Activated effector memory CD4-positive, alpha-beta T cell treated with Interleukin-2 at 50 U/mL for 16 hours (primary cell): ENCODE measurements around the gene TPSG1.
"Not testable (repeated sequence)": the region's sequence is repeated elsewhere in the genome, so short reads cannot be mapped to it uniquely, and the experiment has no call there.

Experiments used
- DNase-seq: peaks from one replicate; pipeline ENCODE4 v3.0.0-alpha.2; 2020

The TPSG1 gene

GRCh38 chr16:1256296-1256873, 31.3 kb upstream of the TPSG1 start:
- not testable (repeated sequence) for DNase-seq

GRCh38 chr16:1255276-1256122, 30.4 kb upstream of the TPSG1 start, which contains the start of gene TPSD1:
Gene TPSD1, plus strand, starts transcription at chr16:1256069. Its CDS starts 212 bp downstream, at chr16:1256281.
- not testable (repeated sequence) for DNase-seq

GRCh38 chr16:1254821-1255220, 29.8 kb upstream of the TPSG1 start:
- not testable (repeated sequence) for DNase-seq

- DNase-seq = not testable (repeated sequence)
Measured at GRCh38 chr16:1253701-1254364, 28.8 kb upstream of the TPSG1 start.

GRCh38 chr16:1249031-1249755, 24.1 kb upstream of the TPSG1 start:
- DNase-seq = not testable (repeated sequence)

- not testable (repeated sequence) for DNase-seq
Measured at GRCh38 chr16:1247903-1248537, 23.0 kb upstream of the TPSG1 start.

- no peak for DNase-seq
Measured at GRCh38 chr16:1245452-1246020, 20.5 kb upstream of the TPSG1 start.

GRCh38 chr16:1244881-1245280, 19.8 kb upstream of the TPSG1 start:
- no peak for DNase-seq

- DNase-seq = not testable (repeated sequence)
Measured at GRCh38 chr16:1243907-1244850, 19.1 kb upstream of the TPSG1 start.

GRCh38 chr16:1243363-1243762, 18.3 kb upstream of the TPSG1 start:
- DNase-seq = not testable (repeated sequence)

GRCh38 chr16:1241081-1241480, 16.0 kb upstream of the TPSG1 start:
- DNase-seq = not testable (repeated sequence)

- not testable (repeated sequence) for DNase-seq
Measured at GRCh38 chr16:1240436-1240835, 15.4 kb upstream of the TPSG1 start, which contains the start of gene TPSAB1. Gene TPSAB1, plus strand, starts transcription at chr16:1240705. Its CDS starts 234 bp downstream, at chr16:1240939.

GRCh38 chr16:1239575-1239974, 14.5 kb upstream of the TPSG1 start:
- not testable (repeated sequence) for DNase-seq

GRCh38 chr16:1238909-1239308, 13.8 kb upstream of the TPSG1 start:
- DNase-seq = not testable (repeated sequence)

- no peak for DNase-seq
Measured at GRCh38 chr16:1237990-1238389, 12.9 kb upstream of the TPSG1 start.

GRCh38 chr16:1236659-1237058, 11.6 kb upstream of the TPSG1 start:
- DNase-seq = not testable (repeated sequence)

GRCh38 chr16:1232049-1232748, 7.1 kb upstream of the TPSG1 start:
- DNase-seq = not testable (repeated sequence)

- DNase-seq = not testable (repeated sequence)
Measured at GRCh38 chr16:1231301-1231700, 6.2 kb upstream of the TPSG1 start.

GRCh38 chr16:1230471-1231212, 5.6 kb upstream of the TPSG1 start:
- DNase-seq = not testable (repeated sequence)
